HCT116 (cell line): ENCODE results near the gene RNF4. TPM values are rescaled to one million over a fixed set of nuclear protein-coding genes. Genes with fewer than 3 reads are reported as not detected.

Source experiments
- ATAC-seq: fragments of 200-7000 bp; cut with Tn5 transposase; 2 replicates; pipeline ENCODE4 v1.9.1; 2020; ENCODE audit warnings: mild to moderate bottlenecking, moderate library complexity
- BruUV-seq: library from RNA; stranded (reverse); fragments of 400-500 nt; replicated peaks from 2 replicates; lab custom pipeline; 2021; lab: Mats Ljungman, UMichigan
- CTCF ChIA-PET: fragments of 300-600 bp; sonication (Branson Sonifier 250); formaldehyde crosslinking; loops from one replicate; lab custom pipeline; 2021; ENCODE audit warnings: antibody characterized with exemption; lab: Charles Lee
- POLR2A ChIA-PET: fragments of 300-600, 350-600 bp; sonication (Branson Sonifier 250); formaldehyde crosslinking; loops from one replicate; lab custom pipeline; 2021; ENCODE audit warnings: antibody characterized with exemption; lab: Charles Lee
- RAD21 ChIA-PET, 2 experiments: fragments of 300-600 bp; sonication (Branson Sonifier 250); formaldehyde crosslinking; loops; one replicate each; lab custom pipeline; 2023; ENCODE audit warnings: low total read pairs in 2 of 2; ENCODE audit not compliant: uncharacterized antibody in 2 of 2, unreplicated experiment in 2 of 2, low non-redundant PET in 1 of 2; lab: Charles Lee
- DNase-seq: peaks from one replicate; pipeline ENCODE4 v3.0.0-alpha.2; 2010; ENCODE audit warnings: low read depth, low spot score
- H2AFZ ChIP-seq: fragments of 200-600 bp; shearing (Covaris generic), sonication (generic); 2 replicates; pipeline ENCODE4 v1.6.1; 2017; ENCODE audit warnings: low read depth, mixed run types, mixed read lengths, antibody characterized with exemption, low read length; ENCODE audit not compliant: poor library complexity, severe bottlenecking
- H3K27ac ChIP-seq: 2 replicates; pipeline ENCODE4 v1.5.1; 2012; ENCODE audit warnings: low read depth, low read length
- H3K27me3 ChIP-seq: fragments of 200-600 bp; sonication (generic); 2 replicates; pipeline ENCODE4 v1.6.1; 2016; ENCODE audit warnings: mixed run types, low read length, mixed read lengths; ENCODE audit not compliant: insufficient read depth
- H3K36me3 ChIP-seq, 2 experiments: fragments of 200-500 bp in 1 of 2; fragments of 200-600 bp in 1 of 2; sonication (Bioruptor generic) in 1 of 2; sonication (generic) in 1 of 2; 2 replicates each; pipeline versions ENCODE4 v1.5.1 to v1.6.1; 2014 to 2016; ENCODE audit warnings: low read length in 2 of 2, inconsistent platforms in 1 of 2, mixed read lengths in 1 of 2, mixed run types in 1 of 2; ENCODE audit not compliant: insufficient read depth in 2 of 2, control insufficient read depth in 1 of 2
- H3K4me1 ChIP-seq, 2 experiments: fragments of 200-600 bp in 1 of 2; sonication (generic) in 1 of 2; 2 replicates each; pipeline versions ENCODE4 v1.5.1 to v1.6.1; 2012 to 2017; ENCODE audit warnings: low read length in 2 of 2, inconsistent platforms in 1 of 2, mild to moderate bottlenecking in 1 of 2, mixed read lengths in 1 of 2, mixed run types in 1 of 2, moderate library complexity in 1 of 2; ENCODE audit not compliant: insufficient read depth in 2 of 2, control insufficient read depth in 1 of 2
- H3K4me2 ChIP-seq: fragments of 200-600 bp; sonication (generic); 2 replicates; pipeline ENCODE4 v1.6.1; 2017; ENCODE audit warnings: mixed run types, low read length, mixed read lengths
- H3K4me3 ChIP-seq, 2 experiments: fragments of 200-600 bp in 1 of 2; sonication (generic) in 1 of 2; replicated peaks in 1 of 2; 2 replicates each; pipeline ENCODE4 v1.5.1; 2011 to 2016; ENCODE audit warnings: low read length in 2 of 2, control low read depth in 1 of 2, low read depth in 1 of 2, mild to moderate bottlenecking in 1 of 2, mixed read lengths in 1 of 2, mixed run types in 1 of 2
- H3K79me2 ChIP-seq: fragments of 200-600 bp; sonication (generic); 2 replicates; pipeline ENCODE4 v1.6.1; 2017; ENCODE audit warnings: mild to moderate bottlenecking, mixed run types, low read length, moderate library complexity, mixed read lengths; ENCODE audit not compliant: insufficient read depth
- H3K9ac ChIP-seq: fragments of 200-600 bp; sonication (generic); 2 replicates; pipeline ENCODE4 v1.6.1; 2016; ENCODE audit warnings: low read length, mixed read lengths
- H3K9me2 ChIP-seq: fragments of 200-600 bp; sonication (generic), shearing (Covaris generic); 2 replicates; pipeline ENCODE4 v1.6.1; 2017; ENCODE audit warnings: mixed run types, mild to moderate bottlenecking, moderate library complexity; ENCODE audit not compliant: insufficient read depth
- H3K9me3 ChIP-seq, 2 experiments: fragments of 200-500 bp in 1 of 2; fragments of 200-600 bp in 1 of 2; sonication (Bioruptor generic) in 1 of 2; sonication (generic) in 1 of 2; 2 replicates each; pipeline ENCODE4 v1.6.1; 2014 to 2017; ENCODE audit warnings: low read length in 2 of 2, mixed read lengths in 2 of 2, inconsistent platforms in 1 of 2, low read depth in 1 of 2, mild to moderate bottlenecking in 1 of 2, mixed run types in 1 of 2, moderate library complexity in 1 of 2; ENCODE audit not compliant: control insufficient read depth in 1 of 2, insufficient read depth in 1 of 2
- H4K20me1 ChIP-seq: fragments of 200-600 bp; sonication (generic), shearing (Covaris generic); 2 replicates; pipeline ENCODE4 v1.6.1; 2017; ENCODE audit warnings: mixed run types, mild to moderate bottlenecking, moderate library complexity; ENCODE audit not compliant: insufficient read depth
- EZH2 ChIP-seq: fragments of 200-600 bp; sonication (generic); IDR thresholded peaks from 2 replicates; pipeline ENCODE4 v1.6.1; 2017; ENCODE audit warnings: antibody characterized with exemption, mixed run types
- POLR2A ChIP-seq: IDR thresholded peaks from 2 replicates; pipeline ENCODE4 v1.7.0; 2011; ENCODE audit warnings: borderline replicate concordance; ENCODE audit not compliant: insufficient read depth, insufficient read length; ENCODE audit errors: extremely low read depth
- REST ChIP-seq: IDR thresholded peaks from 2 replicates; pipeline ENCODE4 v1.6.1; 2012; ENCODE audit warnings: low read depth
- SP1 ChIP-seq: IDR thresholded peaks from 2 replicates; pipeline ENCODE4 v1.6.1; 2012; ENCODE audit warnings: low read depth
- TCF7L2 ChIP-seq: IDR thresholded peaks from 2 replicates; pipeline ENCODE4 v1.7.0; 2011; ENCODE audit warnings: borderline replicate concordance, inconsistent platforms; ENCODE audit not compliant: insufficient read depth, insufficient read length; ENCODE audit errors: extremely low read depth
- YY1 ChIP-seq: IDR thresholded peaks from 2 replicates; pipeline ENCODE4 v1.6.1; 2011; ENCODE audit warnings: low read length, low read depth, moderate library complexity, mild to moderate bottlenecking; ENCODE audit not compliant: insufficient replicate concordance; ENCODE audit errors: extremely low read depth
- ZNF274 ChIP-seq: fragments of 200-500 bp; sonication (Bioruptor generic); IDR thresholded peaks from 2 replicates; pipeline ENCODE4 v1.6.1; 2014; ENCODE audit warnings: mild to moderate bottlenecking, low read depth, low read length, inconsistent platforms
- intact Hi-C: fragments of 100-400 bp; cut with micrococcal nuclease; formaldehyde crosslinking; loops from 2 replicates; pipeline ENCODE4 v1.10.0; 2022
- total RNA-seq: library from RNA; stranded (reverse); gene quantifications from one replicate; pipeline ENCODE4 v1.2.1, GENCODE V29; 2021; ENCODE audit not compliant: unreplicated experiment

Gene RNF4
- total RNA-seq, 1 experiment from 2014 or later, result 62.3 TPM

GRCh38 chr4:2424581-2424980 lies 44.3 kb upstream of the RNF4 start:
- no peak overlapping the region for H3K9ac ChIP-seq
- ATAC-seq (no peak), DNase-seq (no peak)
- H3K4me1 ChIP-seq, result peaks cover under 1 to 2% of the 10 kb centered on the region in 2 experiments; a peak in 3 of 4 replicates
- RAD21 ChIA-PET, result no interaction called here
- H3K9me2 ChIP-seq, result no peaks in the 10 kb centered on the region
- H3K27ac ChIP-seq, result no peak overlapping the region
- no peak overlapping the region for H3K4me3 ChIP-seq
- intact Hi-C loops, result no loop called here
- CTCF ChIA-PET, result interaction anchor here (2.0 kb wide), 1 partner anchor 17 kb away, joined by 7 read pairs; no protein-coding TSS in a partner anchor
- no peaks in the 10 kb centered on the region for H3K9me3 ChIP-seq
- POLR2A ChIA-PET, result interaction anchor here (0.7 kb wide), 1 partner anchor 65 kb away, joined by 3 read pairs; no protein-coding TSS in a partner anchor
- TF ChIP-seq YY1, result no peak
- no peak for TF ChIP-seq EZH2
- no peak for TF ChIP-seq ZNF274
- no peak for TF ChIP-seq SP1
- TF ChIP-seq POLR2A, result no peak
- no peak for TF ChIP-seq TCF7L2
- no peak for TF ChIP-seq REST
- H4K20me1 ChIP-seq, result no peaks in the 10 kb centered on the region
- H3K79me2 ChIP-seq, result no peaks in the 10 kb centered on the region
- no peak overlapping the region for H2AFZ ChIP-seq
- no peak overlapping the region for H3K4me2 ChIP-seq
- no peaks in the 10 kb centered on the region for H3K36me3 ChIP-seq
- H3K27me3 ChIP-seq, result peaks cover 14% of the 10 kb centered on the region; the same call in 1 of the 2 replicates
- BruUV-seq, result no TSS peak
